C4-2B (cell line): ENCODE data around the gene PON1.

ENCODE experiments used
- H3K27ac ChIP-seq: fragments of 450-650 bp; 2 replicates; pipeline ENCODE4 v1.5.1; 2017
- ZFX ChIP-seq: fragments of 450-650 bp; IDR thresholded peaks from 2 replicates; pipeline ENCODE4 v1.6.1; 2017
- TF ChIP-seq, protein P1 (sequence below): fragments of 450-650 bp; conservative IDR thresholded peaks from 2 replicates; pipeline ENCODE4 v1.5.1; 2017; ENCODE audit warnings: mild to moderate bottlenecking

PON1 gene

DNA sequence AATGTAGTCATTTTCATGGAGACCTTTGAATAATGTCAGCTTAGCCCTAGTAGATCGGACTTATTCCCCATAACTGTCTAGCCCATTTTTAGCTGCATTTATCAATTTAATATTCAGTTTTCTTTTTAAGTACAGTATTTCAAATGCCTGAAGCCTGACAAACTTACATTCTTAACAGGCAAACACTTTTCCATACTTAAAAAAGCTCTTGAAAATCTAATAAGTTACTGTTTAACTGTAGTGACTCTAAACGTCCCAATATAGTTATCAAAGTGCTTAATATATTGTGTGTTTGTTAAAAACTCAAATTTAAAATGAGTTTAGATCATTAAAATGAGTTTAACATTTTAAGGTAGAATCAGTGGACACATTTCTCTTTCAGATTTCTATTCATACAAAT is 44.9 kb downstream of the PON1 start:
- no peak overlapping the region for H3K27ac ChIP-seq
- TF ChIP-seq ZFX, result no peak
- TF ChIP-seq, protein P1, sequence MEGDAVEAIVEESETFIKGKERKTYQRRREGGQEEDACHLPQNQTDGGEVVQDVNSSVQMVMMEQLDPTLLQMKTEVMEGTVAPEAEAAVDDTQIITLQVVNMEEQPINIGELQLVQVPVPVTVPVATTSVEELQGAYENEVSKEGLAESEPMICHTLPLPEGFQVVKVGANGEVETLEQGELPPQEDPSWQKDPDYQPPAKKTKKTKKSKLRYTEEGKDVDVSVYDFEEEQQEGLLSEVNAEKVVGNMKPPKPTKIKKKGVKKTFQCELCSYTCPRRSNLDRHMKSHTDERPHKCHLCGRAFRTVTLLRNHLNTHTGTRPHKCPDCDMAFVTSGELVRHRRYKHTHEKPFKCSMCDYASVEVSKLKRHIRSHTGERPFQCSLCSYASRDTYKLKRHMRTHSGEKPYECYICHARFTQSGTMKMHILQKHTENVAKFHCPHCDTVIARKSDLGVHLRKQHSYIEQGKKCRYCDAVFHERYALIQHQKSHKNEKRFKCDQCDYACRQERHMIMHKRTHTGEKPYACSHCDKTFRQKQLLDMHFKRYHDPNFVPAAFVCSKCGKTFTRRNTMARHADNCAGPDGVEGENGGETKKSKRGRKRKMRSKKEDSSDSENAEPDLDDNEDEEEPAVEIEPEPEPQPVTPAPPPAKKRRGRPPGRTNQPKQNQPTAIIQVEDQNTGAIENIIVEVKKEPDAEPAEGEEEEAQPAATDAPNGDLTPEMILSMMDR, result no peak

GRCh38 chr7:95276114-95276513 is 48.2 kb downstream of the PON1 start:
- H3K27ac ChIP-seq, result no peak overlapping the region
- TF ChIP-seq ZFX, result no peak
- TF ChIP-seq, protein P1, result no peak

DNA sequence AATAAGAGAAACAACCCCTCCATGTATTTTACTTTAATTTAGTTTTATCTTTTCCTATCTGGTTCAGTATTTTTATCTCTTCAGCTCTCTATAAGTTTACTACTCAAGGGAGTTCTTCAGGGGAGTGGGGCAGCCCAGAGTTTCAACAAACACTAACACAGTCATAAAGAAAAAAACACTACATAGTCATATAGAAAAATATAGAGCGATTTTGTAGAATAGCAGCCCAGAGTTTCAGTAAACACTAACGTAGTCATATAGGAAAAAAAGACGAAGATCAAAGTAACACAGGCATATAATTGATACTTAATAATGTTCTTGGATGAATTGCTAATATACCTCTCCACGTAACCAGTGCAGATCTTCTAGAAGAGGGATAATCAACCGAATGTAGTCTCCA is 54.7 kb downstream of the PON1 start:
- no peak overlapping the region for H3K27ac ChIP-seq
- TF ChIP-seq, protein P1, result no peak
- TF ChIP-seq ZFX, result no peak

DNA sequence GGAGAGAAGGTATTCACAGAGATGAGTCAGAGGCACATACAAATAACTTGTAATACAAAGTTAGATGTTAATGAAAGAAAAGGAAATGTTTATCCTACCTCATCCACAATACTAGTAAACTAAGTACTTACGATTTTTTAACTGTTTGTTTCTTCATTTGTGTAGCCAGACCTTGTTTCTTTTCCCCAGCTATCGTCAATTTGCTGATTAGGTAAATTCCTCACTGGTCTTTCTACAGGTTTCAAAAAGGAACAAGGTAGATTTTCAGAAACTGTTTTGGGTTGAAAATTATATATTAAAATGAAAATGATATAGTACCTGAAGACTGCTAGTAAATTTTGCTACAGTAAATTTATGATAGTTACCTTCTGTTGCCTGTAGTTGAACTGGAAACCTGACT is 56.6 kb downstream of the PON1 start:
- no peak for TF ChIP-seq ZFX

GRCh38 chr7:95265634-95266033 is 58.7 kb downstream of the PON1 start:
- TF ChIP-seq, protein P1, result no peak
- TF ChIP-seq ZFX, result no peak
- no peak overlapping the region for H3K27ac ChIP-seq

More for the DNA sequence above, 56.6 kb downstream of the PON1 start:
- H3K27ac ChIP-seq, result no peak overlapping the region

DNA sequence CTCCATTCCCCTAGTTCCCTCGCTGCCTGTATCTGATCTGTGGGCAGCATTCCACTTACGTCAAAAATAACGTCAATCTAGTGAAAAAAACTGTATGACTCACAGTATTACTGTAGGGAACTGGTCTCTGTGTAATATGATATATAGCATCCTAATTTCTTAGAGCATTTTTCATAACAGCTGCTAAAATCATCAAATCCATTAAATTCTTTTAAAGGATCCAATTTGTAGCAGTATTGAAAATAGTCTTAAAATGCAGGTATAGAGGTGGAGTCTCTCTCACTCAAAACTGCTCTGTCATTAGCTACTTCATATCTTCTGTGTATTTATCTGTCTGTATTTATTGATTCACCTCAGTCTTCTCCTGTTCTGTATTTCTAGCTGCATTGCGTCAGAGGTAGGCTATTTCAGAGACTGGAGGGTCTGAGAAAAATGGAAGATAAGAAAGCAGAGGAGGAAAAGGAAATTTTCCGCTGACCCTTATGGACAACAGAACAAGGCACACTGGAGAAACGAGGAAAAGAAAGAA is 59.9 kb downstream of the PON1 start:
- H3K27ac ChIP-seq, result no peak overlapping the region
- TF ChIP-seq ZFX, result no peak
- TF ChIP-seq, protein P1, result no peak

DNA sequence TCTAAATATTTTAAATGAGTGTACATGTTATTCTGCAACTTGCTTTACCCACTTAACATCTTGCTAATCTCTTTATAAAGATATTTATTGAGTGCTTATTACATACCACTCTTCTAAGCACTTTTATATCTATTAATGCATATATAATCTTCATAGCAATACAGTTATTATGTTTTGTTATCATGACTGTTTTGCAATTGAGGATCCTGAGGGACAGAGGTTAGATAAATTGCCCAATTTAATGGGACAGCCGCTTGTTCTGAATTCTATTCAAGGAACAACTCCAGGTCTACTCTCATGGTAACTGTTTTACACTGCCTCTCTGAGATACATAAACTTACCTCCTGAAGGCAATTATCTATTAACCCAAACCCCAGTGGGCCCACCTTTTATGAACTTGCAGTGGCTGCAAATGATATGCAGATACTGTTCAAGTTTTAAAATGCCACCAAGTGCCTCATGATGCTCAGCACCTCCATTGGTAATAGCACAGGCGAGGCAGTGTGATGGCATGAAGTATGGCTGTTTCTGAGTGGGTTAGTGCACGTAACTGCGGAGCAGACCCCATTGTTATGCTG is 60.5 kb downstream of the PON1 start:
- H3K27ac ChIP-seq, result no peak overlapping the region
- TF ChIP-seq ZFX, result no peak
- TF ChIP-seq, protein P1, result no peak

- TF ChIP-seq, protein P1, result no peak
- TF ChIP-seq ZFX, result no peak
- no peak overlapping the region for H3K27ac ChIP-seq
These were observed 61.5 kb downstream of the PON1 start for GRCh38 chr7:95262875-95263274.
